Brain pericyte (primary cell): ENCODE data around the gene SOX6.
"Not testable (repeated sequence)": the region's sequence is repeated elsewhere in the genome, so short reads cannot be mapped to it uniquely, and the experiment has no call there.

Experiments
- DNase-seq: peaks from one replicate; pipeline ENCODE4 v3.0.0-alpha.2; 2012; ENCODE audit warnings: low read depth, low spot score

SOX6 gene

DNA sequence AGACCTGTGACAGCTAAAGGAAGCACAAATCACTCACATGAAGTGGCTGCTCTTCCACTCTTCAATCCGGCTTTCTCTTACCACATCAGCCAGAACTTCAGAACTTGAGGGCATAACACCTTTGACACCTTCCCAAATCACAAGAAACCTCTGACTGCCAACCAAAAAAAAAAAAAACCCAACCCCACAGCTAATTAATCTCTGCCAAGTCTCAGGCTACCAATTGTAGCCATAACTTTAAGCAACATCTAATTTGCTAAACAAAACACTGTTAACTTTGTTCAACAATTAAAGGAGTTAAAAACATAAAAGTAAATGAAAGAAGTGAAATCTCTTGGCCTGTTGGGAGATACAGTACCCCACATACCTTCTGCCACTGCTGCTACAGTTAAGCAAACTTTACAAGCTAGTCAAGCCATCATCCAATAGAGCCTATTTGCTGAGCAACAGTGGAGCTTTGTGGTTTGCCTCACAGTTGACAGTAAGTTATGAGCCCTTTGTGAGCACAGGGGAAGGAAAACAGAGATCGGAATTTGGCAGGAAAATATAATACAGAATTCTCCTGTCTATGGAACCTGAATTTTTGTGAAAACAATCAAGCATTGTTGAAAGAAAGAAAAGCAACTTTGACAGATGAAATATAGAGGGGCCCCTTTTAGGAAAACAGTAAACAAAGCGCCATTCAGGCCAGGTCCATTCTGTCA lies at the start of gene SOX6:
SOX6 (minus strand) TSS at position 490 of the 704 bp plus-strand sequence. CDS start 15,298 bp downstream, outside the sequence.
- DNase-seq, result no peak

DNA sequence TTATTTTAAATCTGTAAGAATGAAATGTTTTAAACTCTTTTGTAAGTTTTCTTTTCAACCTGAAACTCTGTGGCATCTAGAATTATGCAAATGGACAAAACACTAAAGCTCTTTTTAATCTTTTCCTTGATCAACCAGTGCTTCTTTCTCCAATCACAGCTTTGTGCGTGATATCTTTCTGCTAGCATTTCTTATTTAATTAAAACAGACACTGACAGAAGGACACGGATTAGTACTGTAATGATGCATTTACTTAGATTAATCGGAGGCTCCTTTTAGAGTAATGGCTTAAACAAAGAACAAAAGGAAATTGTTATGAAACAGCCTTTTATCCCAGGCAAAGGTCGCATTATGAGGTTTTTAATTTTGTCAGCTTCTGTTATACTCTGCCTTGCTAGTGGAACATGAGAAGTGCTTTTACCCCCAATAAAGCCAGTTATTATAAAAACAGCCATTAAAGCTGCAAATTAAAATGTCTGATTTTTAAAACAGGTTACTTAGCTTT lies 48.5 kb upstream of the SOX6 start:
- no peak for DNase-seq

DNA sequence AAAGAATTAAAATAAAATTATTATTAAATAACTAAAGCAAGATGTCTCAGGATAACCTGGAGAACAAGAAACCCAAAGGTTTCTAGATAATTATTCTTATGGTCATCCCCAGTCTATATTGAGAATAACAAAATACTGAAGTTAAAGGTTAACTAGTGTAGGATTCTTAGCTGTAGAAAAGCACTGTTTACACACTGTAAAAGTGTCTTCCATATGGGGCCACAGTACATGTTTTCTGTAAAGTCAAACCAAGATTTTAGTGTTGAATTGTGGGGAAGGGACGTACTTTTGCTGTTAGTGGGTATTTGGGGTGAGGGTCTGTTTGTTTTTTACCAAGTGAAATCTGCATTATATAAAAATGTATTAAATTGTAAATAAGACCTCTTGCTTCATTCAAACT lies 47.5 kb upstream of the SOX6 start:
- no peak for DNase-seq

DNA sequence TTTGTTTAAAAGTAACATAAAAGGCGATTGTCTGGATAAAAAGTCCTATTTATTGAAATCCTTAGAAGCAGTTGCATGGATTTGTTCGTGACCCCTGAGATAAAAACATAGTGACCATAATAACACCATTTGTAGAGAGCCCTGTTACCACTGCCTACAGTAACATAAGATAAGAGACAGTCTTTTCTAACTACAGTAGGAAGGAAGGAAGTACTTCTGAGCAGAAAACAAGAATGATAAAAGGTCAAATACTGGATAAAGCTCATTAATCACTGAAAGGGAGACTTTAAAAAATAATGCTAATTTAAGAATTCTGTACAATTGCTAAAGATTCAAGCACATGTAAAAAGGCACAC lies 47.1 kb upstream of the SOX6 start:
- no peak for DNase-seq

DNA sequence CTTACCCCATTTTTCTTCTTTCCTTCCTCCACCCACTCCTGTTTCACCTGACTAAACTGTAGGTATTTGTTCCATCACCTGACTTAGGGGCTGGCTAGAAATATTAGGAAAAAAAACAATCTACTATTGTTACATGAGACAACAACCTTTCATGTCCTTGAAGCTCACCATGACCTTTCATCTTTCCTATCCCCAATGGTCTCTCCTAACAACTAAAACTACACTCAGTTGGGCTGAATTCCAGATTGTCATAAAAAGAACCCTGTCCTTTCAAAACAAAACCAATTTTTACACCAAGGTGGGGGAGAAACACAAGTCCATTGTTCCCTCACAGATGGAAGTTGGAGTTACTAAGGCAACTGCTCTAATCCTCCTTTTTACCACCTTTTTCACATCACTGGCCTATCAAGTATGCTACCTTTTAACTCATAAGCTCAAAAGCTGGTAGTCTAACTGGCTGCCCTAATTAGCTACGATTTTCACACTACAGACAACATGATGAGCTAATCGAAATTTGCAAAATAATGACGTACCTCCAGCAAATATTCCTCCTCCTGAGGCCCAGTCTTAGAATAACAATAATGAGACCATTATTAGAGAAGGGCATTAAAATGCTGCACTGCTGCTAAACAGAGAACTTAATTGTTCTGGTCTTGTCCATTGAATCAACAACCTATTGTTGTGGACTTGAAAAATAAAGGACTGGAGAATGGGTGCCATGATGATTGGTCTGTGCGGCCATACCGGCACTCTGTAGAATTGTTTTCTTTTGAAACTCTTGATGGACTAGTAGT lies 46.5 kb upstream of the SOX6 start:
- no peak for DNase-seq

DNA sequence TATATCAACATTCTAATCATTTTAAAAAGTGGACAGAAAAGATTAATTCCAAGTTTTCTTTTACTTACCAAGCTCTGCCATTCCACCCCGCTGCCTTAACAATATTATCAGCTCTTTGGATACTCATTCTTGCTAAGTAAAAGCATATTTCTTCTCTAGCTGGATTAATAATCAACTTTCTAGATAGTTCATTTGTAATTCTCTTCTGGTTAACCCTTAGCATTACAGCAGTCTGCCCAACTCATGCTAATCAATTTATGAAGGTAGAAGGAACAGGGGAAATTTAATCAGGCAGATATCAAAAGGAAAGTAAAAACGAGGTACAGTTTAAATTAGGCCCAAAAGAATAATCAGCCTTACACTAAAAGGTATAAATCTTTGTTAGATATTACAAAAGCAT lies 41.0 kb upstream of the SOX6 start:
- DNase-seq, result no peak

DNA sequence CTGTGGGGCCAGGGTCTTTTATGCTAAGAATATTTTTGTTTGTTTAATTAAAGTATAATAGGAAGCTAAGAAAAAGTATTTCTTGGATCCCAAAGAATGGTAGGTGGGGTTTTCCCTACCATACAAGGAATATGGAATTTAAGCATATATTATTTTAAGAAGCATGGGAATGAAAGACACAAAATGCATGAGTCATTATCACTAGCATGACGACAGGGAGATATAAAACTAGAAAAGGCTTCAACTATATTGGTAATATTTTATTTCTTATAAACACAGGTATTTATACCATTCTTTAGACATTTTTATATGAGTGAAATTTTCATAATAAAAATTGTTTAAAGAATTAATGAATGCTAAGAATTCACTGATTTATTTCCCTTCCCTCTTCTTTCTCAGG lies 39.3 kb upstream of the SOX6 start:
- no peak for DNase-seq

DNA sequence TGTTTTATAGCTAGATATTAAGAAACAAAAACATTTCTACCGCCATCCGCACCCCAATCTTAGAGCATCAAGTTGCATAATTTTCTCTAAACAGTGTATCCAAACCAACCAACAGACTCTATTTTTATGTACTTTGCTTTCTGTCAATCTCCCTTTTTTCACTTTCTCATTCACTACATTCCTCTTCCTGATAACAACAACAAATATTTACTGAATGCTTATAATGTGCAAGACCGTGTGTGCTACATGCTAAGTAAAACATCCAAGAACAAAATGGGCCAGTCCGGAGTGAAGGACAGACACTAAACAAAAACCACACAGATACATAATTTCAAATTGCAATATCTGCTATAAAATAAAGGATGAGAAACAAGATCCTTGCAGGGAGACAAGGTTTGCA lies 38.6 kb upstream of the SOX6 start:
- no peak for DNase-seq

DNA sequence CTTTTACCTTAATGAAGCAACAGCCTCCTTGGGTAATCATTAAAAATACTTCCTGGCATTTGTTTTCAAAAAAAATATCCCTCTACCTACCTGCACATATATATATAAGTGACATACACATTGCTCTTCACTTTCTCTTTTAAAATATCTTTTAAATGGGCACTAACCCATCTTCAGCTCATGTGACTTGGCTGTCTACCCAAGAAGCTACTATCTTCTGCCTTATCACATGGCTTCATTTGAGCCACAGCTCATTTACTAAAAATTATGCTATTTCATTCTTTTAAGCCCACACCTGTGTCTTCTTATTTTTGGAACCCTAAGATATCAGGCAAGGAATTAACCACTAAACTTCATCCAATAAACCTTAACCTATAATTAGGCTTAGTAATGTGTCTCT lies 37.0 kb upstream of the SOX6 start:
- no peak for DNase-seq

DNA sequence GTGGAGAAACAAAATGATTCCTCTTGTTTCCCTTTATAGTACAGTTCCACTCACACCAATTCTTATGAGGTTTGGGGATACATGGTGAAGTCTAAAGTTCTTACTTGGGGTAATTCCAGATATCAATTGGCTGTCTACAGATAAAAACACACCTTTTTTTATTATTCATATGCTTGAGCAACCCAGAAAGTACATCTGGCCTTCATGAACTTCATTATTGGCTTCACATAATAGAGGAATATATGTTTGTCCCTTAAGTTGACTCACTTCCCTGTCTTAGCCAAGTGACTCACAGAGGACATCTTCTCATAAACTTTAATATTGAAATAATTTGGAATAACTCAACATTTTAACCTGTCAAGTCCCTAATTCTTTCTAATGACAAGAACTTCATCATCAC lies 36.3 kb upstream of the SOX6 start:
- no peak for DNase-seq

DNA sequence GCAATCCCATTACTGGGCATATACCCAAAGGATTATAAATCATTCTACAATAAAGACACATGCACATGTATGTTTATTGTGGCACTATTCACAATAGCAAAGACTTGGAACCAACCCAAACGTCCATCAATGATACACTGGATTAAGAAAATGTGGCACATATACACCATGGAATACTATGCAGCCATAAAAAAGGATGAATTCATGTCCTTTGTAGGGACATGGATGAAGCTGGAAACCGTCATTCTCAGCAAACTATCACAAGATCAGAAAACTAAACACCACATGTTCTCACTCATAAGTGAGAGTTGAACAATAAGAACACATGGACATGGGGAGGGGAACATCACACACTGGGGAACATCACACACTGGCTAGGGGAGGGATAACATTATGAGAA lies 34.5 kb upstream of the SOX6 start:
- DNase-seq, result not testable (repeated sequence)

DNA sequence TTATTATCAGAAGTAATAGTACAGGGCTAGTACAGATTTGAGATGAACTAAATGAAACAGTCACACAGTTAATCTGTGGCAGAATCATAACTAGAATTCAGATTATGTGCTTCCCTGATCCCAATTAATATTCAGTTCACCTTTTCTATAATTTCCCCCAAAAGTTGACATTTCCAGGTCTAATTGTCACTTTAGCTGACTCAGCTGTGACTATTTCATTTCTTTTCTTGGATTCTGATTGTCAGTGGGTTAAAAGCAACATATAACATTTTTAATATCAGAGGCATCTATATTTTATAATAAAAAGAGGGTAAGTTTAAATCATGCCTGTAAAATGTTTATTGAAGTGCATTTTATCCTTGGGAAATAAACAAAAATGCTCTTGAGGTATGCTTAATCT lies 28.8 kb upstream of the SOX6 start:
- DNase-seq, result no peak

DNA sequence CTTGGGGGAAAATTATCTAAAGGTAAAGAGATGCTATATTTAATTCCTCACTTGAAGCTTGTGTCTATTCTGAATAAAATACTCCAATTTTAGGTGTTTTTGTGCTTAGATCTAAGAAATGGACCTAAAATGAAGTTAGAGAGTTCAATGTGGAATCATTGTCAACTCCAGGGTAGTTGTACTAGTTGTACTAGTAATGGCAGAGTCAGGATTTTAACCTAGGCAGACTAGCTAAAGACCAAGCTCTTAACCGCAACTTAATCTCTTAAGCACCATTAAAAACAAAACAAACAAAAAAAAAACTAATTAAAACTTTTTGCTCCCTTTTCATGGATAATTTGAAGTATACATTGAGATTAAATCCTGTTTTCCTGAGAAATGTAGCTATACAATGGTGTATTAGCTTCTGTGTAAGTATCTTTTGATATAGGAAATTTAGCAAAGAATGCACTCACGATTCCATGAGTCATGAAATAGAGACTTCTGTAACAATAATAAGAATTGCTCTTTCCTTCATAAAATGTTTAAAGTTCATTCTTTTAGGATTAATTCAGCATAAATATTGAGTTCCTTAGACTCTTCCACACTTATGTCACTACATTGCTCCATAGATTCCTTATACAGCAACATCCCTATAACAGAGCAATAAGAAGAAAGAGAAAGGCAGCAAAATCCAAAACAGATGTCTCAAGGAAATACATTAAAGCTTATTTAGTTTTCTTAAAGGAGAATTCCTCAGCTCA lies 26.5 kb upstream of the SOX6 start:
- no peak for DNase-seq

DNA sequence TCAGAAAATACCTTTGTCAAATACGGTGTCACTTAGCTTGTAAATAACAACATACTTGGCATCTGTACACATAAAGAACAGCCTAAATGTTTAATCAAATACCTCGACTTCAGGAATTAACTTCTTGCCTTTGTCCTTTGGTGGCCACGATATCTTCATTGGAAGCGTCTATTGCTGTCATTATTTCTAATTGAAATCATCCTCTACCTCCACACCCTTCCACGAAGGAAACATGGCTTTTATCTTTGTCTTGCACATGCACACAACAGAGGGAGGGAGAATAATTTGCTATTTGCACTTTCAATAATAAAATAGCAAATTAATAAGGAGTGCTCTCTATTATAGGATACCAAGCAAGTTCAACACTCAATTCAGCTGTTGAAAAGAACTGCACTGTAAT lies 25.8 kb upstream of the SOX6 start:
- no peak for DNase-seq

DNA sequence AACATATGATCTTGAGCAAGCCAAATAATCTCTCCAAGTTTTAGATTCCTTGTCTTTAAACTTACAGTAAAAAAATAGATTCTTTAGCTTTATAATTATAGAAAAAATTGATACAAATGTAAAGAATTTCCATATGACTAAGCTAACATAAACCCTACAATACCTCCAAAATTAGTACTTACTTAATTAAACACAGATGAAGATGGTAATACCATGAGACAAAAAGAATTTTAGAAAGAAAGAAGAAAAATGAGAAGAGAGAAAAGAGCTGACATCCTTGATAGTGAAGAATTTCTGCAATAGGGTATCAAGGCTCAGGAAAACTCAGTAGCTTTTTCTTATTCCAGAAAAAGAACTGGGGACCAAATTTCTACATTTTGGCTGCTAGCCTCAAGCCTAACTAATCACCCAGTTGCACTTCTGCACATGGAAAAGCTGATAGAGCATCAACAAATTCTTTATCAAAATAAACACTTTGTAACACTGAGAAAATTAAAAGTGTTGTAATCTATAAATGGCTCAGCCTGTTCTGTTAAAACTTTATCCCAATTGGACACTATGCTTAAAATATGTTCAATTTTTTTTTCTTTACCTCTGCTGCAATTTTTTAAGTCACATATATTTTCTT lies 24.7 kb upstream of the SOX6 start:
- DNase-seq, result no peak

DNA sequence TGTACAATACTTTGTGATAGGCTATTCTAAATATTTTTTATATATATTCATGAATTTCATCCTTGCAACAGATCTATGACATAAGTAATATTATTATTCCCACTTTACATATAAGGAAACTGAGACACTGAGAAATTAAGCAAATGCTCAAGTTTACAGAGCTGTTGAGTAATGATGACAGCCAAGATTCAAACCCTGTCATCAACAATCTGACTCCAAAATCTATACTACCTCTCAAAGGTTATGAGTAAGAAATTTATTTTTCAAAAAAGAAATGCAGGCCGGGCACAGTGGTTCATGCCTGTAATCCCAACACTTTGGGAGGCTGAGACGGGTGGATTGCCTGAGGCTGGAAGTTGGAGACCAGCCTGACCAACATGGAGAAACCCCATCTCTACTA lies 22.6 kb upstream of the SOX6 start:
- DNase-seq, result no peak

DNA sequence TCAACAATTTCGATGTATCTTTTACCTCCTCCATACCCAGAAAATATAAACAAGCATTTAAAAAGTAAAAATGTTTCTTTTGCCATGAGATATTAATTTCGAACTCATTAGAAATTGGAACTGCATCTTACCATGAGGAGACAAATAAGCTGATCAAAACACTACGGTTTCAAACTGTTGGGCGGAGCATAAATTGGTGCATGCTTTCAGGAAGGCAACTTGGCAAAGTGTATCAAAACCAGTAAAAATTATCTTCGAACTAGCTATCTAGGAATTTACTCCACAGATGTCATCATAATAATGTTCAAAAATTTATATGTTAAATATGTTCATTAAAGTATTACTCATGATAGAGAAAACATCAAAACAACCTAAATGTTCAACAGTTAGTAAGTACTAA lies 21.4 kb upstream of the SOX6 start:
- DNase-seq, result no peak

DNA sequence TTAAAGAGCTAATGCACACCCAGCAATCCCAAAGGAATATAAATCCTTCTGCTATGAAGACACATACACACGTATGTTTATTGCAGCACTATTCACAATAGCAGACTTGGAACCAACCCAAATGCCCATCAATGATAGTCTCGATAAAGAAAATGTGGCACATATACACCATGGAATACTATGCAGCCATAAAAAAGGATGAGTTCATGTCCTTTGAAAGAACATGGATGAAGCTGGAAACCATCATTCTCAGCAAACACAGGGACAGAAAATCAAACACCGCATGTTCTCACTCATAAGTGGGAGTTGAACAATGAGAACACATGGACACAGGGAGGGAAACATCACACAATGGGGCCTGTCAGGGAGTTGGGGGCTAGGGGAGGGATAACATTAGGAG lies 19.3 kb upstream of the SOX6 start:
- not testable (repeated sequence) for DNase-seq

DNA sequence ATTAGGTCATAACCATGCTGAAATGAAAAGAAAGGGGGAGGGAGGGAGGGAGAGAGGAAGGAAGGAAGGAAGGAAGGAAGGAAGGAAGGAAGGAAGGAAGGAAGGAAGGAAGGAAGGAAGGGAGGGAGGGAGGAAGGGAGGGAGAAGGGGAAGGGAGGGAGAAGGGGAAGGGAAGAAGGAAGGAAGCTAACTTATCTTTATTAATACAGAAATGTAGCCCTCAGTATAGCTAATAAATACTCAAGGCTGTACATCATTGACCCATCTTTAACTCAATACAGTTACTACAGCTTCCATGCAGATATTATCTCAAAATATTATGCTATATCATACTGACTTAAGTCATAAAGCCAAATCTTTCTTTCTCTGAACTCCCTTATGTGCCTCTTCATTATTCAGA lies 17.4 kb upstream of the SOX6 start:
- no peak for DNase-seq

DNA sequence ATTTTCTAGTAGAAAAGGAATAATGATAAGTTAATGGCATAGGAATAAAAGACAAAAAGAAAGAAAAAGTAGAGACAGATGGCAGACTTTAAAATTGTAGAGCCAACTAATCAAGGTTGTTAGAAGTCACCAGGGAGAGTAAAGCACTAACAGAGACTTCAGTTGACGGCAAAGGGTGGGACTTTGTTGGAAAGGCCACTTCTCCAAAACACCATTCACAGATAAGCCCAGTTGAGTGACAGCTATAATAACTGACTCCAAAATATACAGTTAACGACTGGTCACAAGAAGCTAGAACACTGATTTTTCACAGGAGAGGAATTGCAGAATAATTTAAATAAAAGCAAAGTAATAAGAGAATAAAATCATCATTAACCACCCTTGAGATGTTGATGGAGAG lies 16.0 kb upstream of the SOX6 start:
- DNase-seq, result no peak

DNA sequence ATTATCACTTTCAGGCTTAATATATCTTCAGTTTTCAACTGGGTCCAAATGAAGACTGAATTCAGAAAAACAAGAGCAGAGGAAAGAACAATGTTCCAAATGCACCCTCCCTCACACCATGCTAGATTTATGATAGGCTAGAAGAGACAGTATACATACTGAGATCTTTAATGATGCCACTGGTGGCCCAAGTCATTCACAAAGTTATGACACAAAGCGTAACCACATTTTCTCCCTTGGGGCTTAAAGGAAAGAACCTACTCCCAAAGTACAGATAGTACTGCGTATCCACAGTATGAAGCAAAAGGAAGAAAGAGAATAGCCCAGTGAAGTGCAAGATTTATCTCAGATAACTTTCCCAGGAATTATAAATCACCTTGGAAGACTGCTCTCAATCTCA lies 10.9 kb upstream of the SOX6 start:
- no peak for DNase-seq

DNA sequence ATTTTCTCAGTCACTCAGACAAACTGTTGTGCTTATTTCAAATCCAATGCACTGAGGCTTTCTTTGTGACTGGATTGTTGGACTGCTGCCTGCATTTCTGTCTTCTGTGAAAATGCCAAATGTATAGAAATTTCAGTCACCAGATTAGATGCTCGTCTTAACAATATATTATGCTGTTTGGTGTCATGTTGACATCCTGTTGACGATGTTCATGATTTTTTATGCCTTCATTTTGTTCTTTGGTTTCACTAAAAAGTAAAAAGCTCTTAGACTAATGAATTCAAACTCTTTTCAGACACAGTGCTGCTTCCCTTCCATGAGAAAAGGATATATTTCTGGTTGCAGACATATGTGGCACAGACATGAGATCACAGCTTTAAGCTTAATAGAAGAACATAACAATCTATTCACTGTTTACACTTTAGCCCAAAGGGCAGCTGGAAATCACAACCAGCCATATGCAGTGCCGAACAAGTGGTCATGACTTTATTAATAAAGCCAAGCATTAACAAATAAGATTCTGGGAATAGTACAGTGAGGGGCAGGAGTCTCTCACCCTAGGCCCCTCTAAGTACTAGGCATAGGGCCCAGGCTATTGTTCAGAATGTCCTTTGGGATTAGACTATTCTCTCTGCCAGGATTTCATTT lies 9.4 kb upstream of the SOX6 start:
- no peak for DNase-seq
